ENCODE data around the gene PLCZ1. TPM values are rescaled to one million over a fixed set of nuclear protein-coding genes. Genes with fewer than 3 reads are reported as not detected.

PLCZ1 gene
- total RNA-seq, 1 donor from 2014 or later: not detected

- no peaks in the 10 kb centered on the region for H3K9me3 ChIP-seq (ENCODE audit: insufficient read depth, low read depth, low read length)
- no peak overlapping the region for H2AFZ ChIP-seq (ENCODE audit: low read depth, low read length)
- no peaks in the 10 kb centered on the region for H3K36me3 ChIP-seq (ENCODE audit: insufficient read depth, low read length)
- peaks cover 4% of the 10 kb centered on the region for H3K9me3 Mint-ChIP-seq (ENCODE audit: unreplicated experiment)
- no peaks in the 10 kb centered on the region for H3K27me3 ChIP-seq (ENCODE audit: insufficient read depth, low read length)
- no peaks in the 10 kb centered on the region for H3K4me1 Mint-ChIP-seq (ENCODE audit: low read depth, unreplicated experiment)
- no peak overlapping the region for H3K27ac Mint-ChIP-seq (ENCODE audit: unreplicated experiment)
- no peaks in the 10 kb centered on the region for H3K36me3 Mint-ChIP-seq (ENCODE audit: low read depth, unreplicated experiment)
- H3K27ac ChIP-seq (ENCODE audit: low read depth, low read length): no peak overlapping the region
- no peak overlapping the region for H3K4me3 ChIP-seq (ENCODE audit: insufficient read depth, low read depth, low read length)
- H3K27me3 Mint-ChIP-seq (ENCODE audit: low read depth, unreplicated experiment): no peaks in the 10 kb centered on the region
- no peaks in the 10 kb centered on the region for H3K79me2 ChIP-seq (ENCODE audit: insufficient read depth, low read length)
- H3K9ac ChIP-seq (ENCODE audit: low read length): no peak overlapping the region
- no peak overlapping the region for H3K4me3 Mint-ChIP-seq (ENCODE audit: unreplicated experiment)
- H3K4me2 ChIP-seq (ENCODE audit: low read length): no peak overlapping the region
- DNase-seq (ENCODE audit: low read depth) (no peak), FAIRE-seq (no peak)
- H3K4me1 ChIP-seq (ENCODE audit: insufficient read depth, low read length): no peaks in the 10 kb centered on the region
- TF ChIP-seq EZH2 (IDR thresholded peaks at IDR 0.05; ENCODE audit: insufficient read depth, low read length) (no peak), CTCF (IDR thresholded peaks at IDR 0.05; ENCODE audit: insufficient read depth, low read depth, low read length) (no peak)
- no peaks in the 10 kb centered on the region for H4K20me1 ChIP-seq (ENCODE audit: insufficient read depth, low read length)
These were observed 82.5 kb downstream of the PLCZ1 start for GRCh38 chr12:18655351-18655750.

- no peak overlapping the region for H3K27ac ChIP-seq (ENCODE audit: low read depth, low read length)
- no peaks in the 10 kb centered on the region for H3K9me3 ChIP-seq (ENCODE audit: insufficient read depth, low read depth, low read length)
- H3K4me1 ChIP-seq (ENCODE audit: insufficient read depth, low read length): no peaks in the 10 kb centered on the region
- H3K27me3 ChIP-seq (ENCODE audit: insufficient read depth, low read length): no peaks in the 10 kb centered on the region
- H3K36me3 ChIP-seq (ENCODE audit: insufficient read depth, low read length): no peaks in the 10 kb centered on the region
- Mint-ChIP-seq H3K27ac (ENCODE audit: unreplicated experiment) (no peak overlapping the region), H3K27me3 (ENCODE audit: low read depth, unreplicated experiment) (peaks cover 2% of the 10 kb centered on the region), H3K4me3 (ENCODE audit: unreplicated experiment) (no peak overlapping the region), H3K36me3 (ENCODE audit: low read depth, unreplicated experiment) (no peaks in the 10 kb centered on the region), H3K4me1 (ENCODE audit: low read depth, unreplicated experiment) (no peaks in the 10 kb centered on the region), H3K9me3 (ENCODE audit: unreplicated experiment) (peaks cover 4% of the 10 kb centered on the region)
- no peak for FAIRE-seq
- H3K4me2 ChIP-seq (ENCODE audit: low read length): no peak overlapping the region
- H2AFZ ChIP-seq (ENCODE audit: low read depth, low read length): no peak overlapping the region
- H4K20me1 ChIP-seq (ENCODE audit: insufficient read depth, low read length): no peaks in the 10 kb centered on the region
- no peak overlapping the region for H3K4me3 ChIP-seq (ENCODE audit: insufficient read depth, low read depth, low read length)
- no peaks in the 10 kb centered on the region for H3K79me2 ChIP-seq (ENCODE audit: insufficient read depth, low read length)
- no peak for DNase-seq (ENCODE audit: low read depth)
- TF ChIP-seq EZH2 (IDR thresholded peaks at IDR 0.05; ENCODE audit: insufficient read depth, low read length): no peak
- TF ChIP-seq CTCF (IDR thresholded peaks at IDR 0.05; ENCODE audit: insufficient read depth, low read depth, low read length): no peak
- no peak overlapping the region for H3K9ac ChIP-seq (ENCODE audit: low read length)
These were observed 84.3 kb downstream of the PLCZ1 start for GRCh38 chr12:18653465-18653864.

- FAIRE-seq (no peak), DNase-seq (ENCODE audit: low read depth) (no peak)
- H3K36me3 ChIP-seq (ENCODE audit: insufficient read depth, low read length): no peaks in the 10 kb centered on the region
- Mint-ChIP-seq H3K9me3 (ENCODE audit: unreplicated experiment) (peaks cover 3% of the 10 kb centered on the region), H3K27me3 (ENCODE audit: low read depth, unreplicated experiment) (peaks cover 2% of the 10 kb centered on the region), H3K36me3 (ENCODE audit: low read depth, unreplicated experiment) (no peaks in the 10 kb centered on the region), H3K4me3 (ENCODE audit: unreplicated experiment) (no peak overlapping the region), H3K4me1 (ENCODE audit: low read depth, unreplicated experiment) (no peaks in the 10 kb centered on the region), H3K27ac (ENCODE audit: unreplicated experiment) (no peak overlapping the region)
- H3K4me1 ChIP-seq (ENCODE audit: insufficient read depth, low read length): no peaks in the 10 kb centered on the region
- TF ChIP-seq EZH2 (IDR thresholded peaks at IDR 0.05; ENCODE audit: insufficient read depth, low read length) (no peak), CTCF (IDR thresholded peaks at IDR 0.05; ENCODE audit: insufficient read depth, low read depth, low read length) (no peak)
- H3K9me3 ChIP-seq (ENCODE audit: insufficient read depth, low read depth, low read length): no peaks in the 10 kb centered on the region
- H3K4me2 ChIP-seq (ENCODE audit: low read length): no peak overlapping the region
- no peak overlapping the region for H3K27ac ChIP-seq (ENCODE audit: low read depth, low read length)
- H3K27me3 ChIP-seq (ENCODE audit: insufficient read depth, low read length): no peaks in the 10 kb centered on the region
- H4K20me1 ChIP-seq (ENCODE audit: insufficient read depth, low read length): no peaks in the 10 kb centered on the region
- H3K4me3 ChIP-seq (ENCODE audit: insufficient read depth, low read depth, low read length): no peak overlapping the region
- H3K79me2 ChIP-seq (ENCODE audit: insufficient read depth, low read length): no peaks in the 10 kb centered on the region
- H2AFZ ChIP-seq (ENCODE audit: low read depth, low read length): no peak overlapping the region
- no peak overlapping the region for H3K9ac ChIP-seq (ENCODE audit: low read length)
These were observed 85.2 kb downstream of the PLCZ1 start for GRCh38 chr12:18652596-18652995.
